Epidermal melanocyte (primary cell): Measurements from ENCODE around the gene SHISA7.
"Not testable (repeated sequence)": the region's sequence is repeated elsewhere in the genome, so short reads cannot be mapped to it uniquely, and the experiment has no call there.

Experiments
- DNase-seq: peaks from one replicate; pipeline ENCODE4 v3.0.0; 2011; ENCODE audit warnings: low spot score; ENCODE audit not compliant: insufficient read length

The SHISA7 gene

GRCh38 chr19:55448175-55448490 lies 5.0 kb upstream of the SHISA7 start:
- not testable (repeated sequence) for DNase-seq

- peak; percentile 92 for DNase-seq
Measured at GRCh38 chr19:55447421-55448174, 4.5 kb upstream of the SHISA7 start.

- DNase-seq = peak; percentile 11
Measured at GRCh38 chr19:55446060-55446459, 3.0 kb upstream of the SHISA7 start.

GRCh38 chr19:55444646-55445045 lies 1.5 kb upstream of the SHISA7 start:
- peak; percentile 16 for DNase-seq

- DNase-seq = peak; percentile 19
Measured at GRCh38 chr19:55443824-55444480, 852 bp upstream of the SHISA7 start.

- DNase-seq = peak; percentile 14
Measured at GRCh38 chr19:55442372-55442961, 633 bp downstream of the SHISA7 start.

- peak; percentile 14 for DNase-seq
Measured at GRCh38 chr19:55441692-55442321, 1.3 kb downstream of the SHISA7 start.

- peak; percentile 18 for DNase-seq
Measured at GRCh38 chr19:55441319-55441691, 1.8 kb downstream of the SHISA7 start.

GRCh38 chr19:55440411-55441105 lies 2.5 kb downstream of the SHISA7 start:
- DNase-seq = peak; percentile 57

GRCh38 chr19:55439052-55439451 lies 4.0 kb downstream of the SHISA7 start:
- DNase-seq = peak; percentile 5

- DNase-seq = peak; percentile 84
Measured at GRCh38 chr19:55437410-55437809, 5.7 kb downstream of the SHISA7 start.

GRCh38 chr19:55436847-55437246 lies 6.3 kb downstream of the SHISA7 start:
- DNase-seq = no peak

- DNase-seq = no peak
Measured at GRCh38 chr19:55435020-55435419, 8.1 kb downstream of the SHISA7 start.

- no peak for DNase-seq
Measured at GRCh38 chr19:55434356-55434919, 8.7 kb downstream of the SHISA7 start.

GRCh38 chr19:55433292-55433691 lies 9.8 kb downstream of the SHISA7 start:
- DNase-seq = peak; percentile 4

GRCh38 chr19:55432241-55432959 lies 10.7 kb downstream of the SHISA7 start:
- DNase-seq = peak; percentile 16

GRCh38 chr19:55431183-55431582 lies 11.9 kb downstream of the SHISA7 start:
- peak; percentile 6 for DNase-seq

GRCh38 chr19:55426042-55426441 lies 17.1 kb downstream of the SHISA7 start:
- DNase-seq = peak; percentile 84

GRCh38 chr19:55424518-55424917 lies 18.6 kb downstream of the SHISA7 start:
- DNase-seq = no peak

GRCh38 chr19:55423225-55424005 lies 19.7 kb downstream of the SHISA7 start:
- DNase-seq = no peak
